OCI-LY1 (cell line): ENCODE data around the gene COL19A1.

Experiments used
- H2AFZ ChIP-seq: fragments of 200-600 bp; sonication (generic), shearing (Covaris generic); 2 replicates; pipeline ENCODE4 v1.6.0; 2014; ENCODE audit warnings: antibody characterized with exemption, mild to moderate bottlenecking, low read length
- H3F3A ChIP-seq: fragments of 200-600 bp; sonication (generic), shearing (Covaris generic); 2 replicates; pipeline ENCODE4 v1.6.0; 2014; ENCODE audit warnings: mild to moderate bottlenecking, antibody characterized with exemption, low read length, moderate library complexity; ENCODE audit not compliant: insufficient read depth
- H3K27ac ChIP-seq: fragments of 200-600 bp; sonication (generic); 2 replicates; pipeline ENCODE4 v1.5.1; 2014; ENCODE audit warnings: low read length, mixed run types, mild to moderate bottlenecking, low read depth; ENCODE audit not compliant: poor library complexity, severe bottlenecking
- H3K27me3 ChIP-seq: fragments of 200-600 bp; sonication (generic); 2 replicates; pipeline ENCODE4 v1.6.0; 2014; ENCODE audit warnings: antibody characterized with exemption, mild to moderate bottlenecking, low read length, moderate library complexity; ENCODE audit not compliant: insufficient read depth
- H3K36me3 ChIP-seq: fragments of 200-600 bp; sonication (generic); 2 replicates; pipeline ENCODE4 v1.6.1; 2014; ENCODE audit warnings: mild to moderate bottlenecking, antibody characterized with exemption, low read length, moderate library complexity, mixed read lengths; ENCODE audit not compliant: insufficient read depth
- H3K4me1 ChIP-seq: fragments of 200-600 bp; sonication (generic); 2 replicates; pipeline ENCODE4 v1.5.1; 2014; ENCODE audit warnings: mild to moderate bottlenecking, low read length, moderate library complexity; ENCODE audit not compliant: insufficient read depth, severe bottlenecking
- H3K4me2 ChIP-seq: fragments of 200-600 bp; sonication (generic), shearing (Covaris generic); 2 replicates; pipeline ENCODE4 v1.6.1; 2014; ENCODE audit warnings: low read length
- H3K4me3 ChIP-seq: fragments of 200-600 bp; sonication (generic); 2 replicates; pipeline ENCODE4 v1.5.1; 2014; ENCODE audit warnings: low read length, low read depth, mild to moderate bottlenecking, mixed read lengths; ENCODE audit not compliant: poor library complexity, severe bottlenecking
- H3K79me2 ChIP-seq: fragments of 200-600 bp; shearing (Covaris generic); 2 replicates; pipeline ENCODE4 v1.6.1; 2016; ENCODE audit warnings: mixed run types, low read length, mixed read lengths; ENCODE audit not compliant: insufficient read depth
- H3K9ac ChIP-seq: fragments of 200-600 bp; sonication (generic), shearing (Covaris generic); 2 replicates; pipeline ENCODE4 v1.6.1; 2014; ENCODE audit warnings: mild to moderate bottlenecking, low read length, mixed read lengths
- H3K9me2 ChIP-seq: fragments of 200-600 bp; sonication (generic), shearing (Covaris generic); 2 replicates; pipeline ENCODE4 v1.6.1; 2014; ENCODE audit warnings: low read depth, mild to moderate bottlenecking, low read length, mixed read lengths
- H3K9me3 ChIP-seq: fragments of 200-600 bp; shearing (Covaris generic); 2 replicates; pipeline ENCODE4 v1.6.1; 2014; ENCODE audit warnings: low read length, mixed read lengths
- H4K20me1 ChIP-seq: fragments of 200-600 bp; sonication (generic), shearing (Covaris generic); 2 replicates; pipeline ENCODE4 v1.6.0; 2016; ENCODE audit warnings: mild to moderate bottlenecking, low read length; ENCODE audit not compliant: insufficient read depth
- EZH2 ChIP-seq: fragments of 200-600 bp; sonication (generic), shearing (Covaris generic); IDR thresholded peaks from 2 replicates; pipeline ENCODE4 v1.8.0; 2017; ENCODE audit warnings: borderline replicate concordance, mixed run types, mild to moderate bottlenecking, antibody characterized with exemption, low read length, moderate library complexity, mixed read lengths
- TF ChIP-seq, protein P1 (sequence below): fragments of 200-600 bp; sonication (generic), shearing (Covaris generic); IDR thresholded peaks from 2 replicates; pipeline ENCODE4 v1.5.1; 2017; ENCODE audit warnings: mild to moderate bottlenecking, antibody characterized with exemption, low read length, moderate library complexity, mixed read lengths

The COL19A1 gene

DNA sequence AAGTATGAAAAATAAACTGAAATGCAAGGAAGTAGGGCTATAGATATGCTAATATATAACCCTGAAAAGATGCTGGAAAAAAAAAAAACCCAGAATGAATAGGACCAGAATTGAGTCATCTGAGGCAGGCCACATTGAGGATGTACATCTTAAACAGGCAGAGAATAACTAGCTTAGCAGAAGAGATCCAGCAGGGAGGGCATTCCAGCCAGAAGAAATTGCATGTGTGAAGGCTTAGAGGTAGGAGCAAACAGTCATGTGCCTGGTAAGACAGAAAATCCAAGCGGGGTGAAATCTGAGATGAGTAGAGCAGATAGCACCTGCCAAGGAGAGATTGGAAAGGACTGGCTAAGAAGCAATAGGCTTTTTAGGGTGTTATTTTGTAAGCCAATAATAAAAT is 2.6 kb downstream of the COL19A1 start:
- Histone ChIP-seq H3K4me1 (peaks cover 13% of the 10 kb centered on the region), H3K4me2 (no peak overlapping the region), H3K36me3 (no peaks in the 10 kb centered on the region), H3K27ac (no peak overlapping the region), H3F3A (no peaks in the 10 kb centered on the region), H3K79me2 (no peaks in the 10 kb centered on the region), H3K9me3 (no peaks in the 10 kb centered on the region), H3K27me3 (no peaks in the 10 kb centered on the region), H2AFZ (no peak overlapping the region), H4K20me1 (no peaks in the 10 kb centered on the region), H3K4me3 (no peak overlapping the region), H3K9ac (no peak overlapping the region), H3K9me2 (no peaks in the 10 kb centered on the region)
- TF ChIP-seq, protein P1, sequence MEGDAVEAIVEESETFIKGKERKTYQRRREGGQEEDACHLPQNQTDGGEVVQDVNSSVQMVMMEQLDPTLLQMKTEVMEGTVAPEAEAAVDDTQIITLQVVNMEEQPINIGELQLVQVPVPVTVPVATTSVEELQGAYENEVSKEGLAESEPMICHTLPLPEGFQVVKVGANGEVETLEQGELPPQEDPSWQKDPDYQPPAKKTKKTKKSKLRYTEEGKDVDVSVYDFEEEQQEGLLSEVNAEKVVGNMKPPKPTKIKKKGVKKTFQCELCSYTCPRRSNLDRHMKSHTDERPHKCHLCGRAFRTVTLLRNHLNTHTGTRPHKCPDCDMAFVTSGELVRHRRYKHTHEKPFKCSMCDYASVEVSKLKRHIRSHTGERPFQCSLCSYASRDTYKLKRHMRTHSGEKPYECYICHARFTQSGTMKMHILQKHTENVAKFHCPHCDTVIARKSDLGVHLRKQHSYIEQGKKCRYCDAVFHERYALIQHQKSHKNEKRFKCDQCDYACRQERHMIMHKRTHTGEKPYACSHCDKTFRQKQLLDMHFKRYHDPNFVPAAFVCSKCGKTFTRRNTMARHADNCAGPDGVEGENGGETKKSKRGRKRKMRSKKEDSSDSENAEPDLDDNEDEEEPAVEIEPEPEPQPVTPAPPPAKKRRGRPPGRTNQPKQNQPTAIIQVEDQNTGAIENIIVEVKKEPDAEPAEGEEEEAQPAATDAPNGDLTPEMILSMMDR: no peak
- TF ChIP-seq EZH2: no peak

GRCh38 chr6:69871107-69871506 is 4.8 kb downstream of the COL19A1 start:
- TF ChIP-seq, protein P1: no peak
- no peak for TF ChIP-seq EZH2
- H3F3A ChIP-seq: no peaks in the 10 kb centered on the region
- H3K27ac ChIP-seq: no peak overlapping the region
- H2AFZ ChIP-seq: no peak overlapping the region
- no peak overlapping the region for H3K4me3 ChIP-seq
- H3K79me2 ChIP-seq: no peaks in the 10 kb centered on the region
- no peaks in the 10 kb centered on the region for H3K36me3 ChIP-seq
- H3K9me2 ChIP-seq: no peaks in the 10 kb centered on the region
- no peaks in the 10 kb centered on the region for H3K9me3 ChIP-seq
- no peaks in the 10 kb centered on the region for H4K20me1 ChIP-seq
- H3K9ac ChIP-seq: no peak overlapping the region
- no peak overlapping the region for H3K4me2 ChIP-seq
- no peaks in the 10 kb centered on the region for H3K27me3 ChIP-seq
- H3K4me1 ChIP-seq: peaks cover 9% of the 10 kb centered on the region

- Histone ChIP-seq H4K20me1 (no peaks in the 10 kb centered on the region), H3K9me2 (no peaks in the 10 kb centered on the region), H3K4me1 (no peaks in the 10 kb centered on the region), H3K9me3 (no peaks in the 10 kb centered on the region), H3K79me2 (no peaks in the 10 kb centered on the region), H3K36me3 (no peaks in the 10 kb centered on the region), H3K4me2 (no peak overlapping the region), H3F3A (no peaks in the 10 kb centered on the region), H3K27ac (no peak overlapping the region), H3K27me3 (no peaks in the 10 kb centered on the region), H2AFZ (no peak overlapping the region), H3K9ac (no peak overlapping the region), H3K4me3 (no peak overlapping the region)
- no peak for TF ChIP-seq EZH2
- TF ChIP-seq, protein P1: no peak
Observed at GRCh38 chr6:69873291-69873690, 6.9 kb downstream of the COL19A1 start.
